OCI-LY1 (cell line): ENCODE data around the gene CCDC74B.

Experiments
- EZH2 ChIP-seq: fragments of 200-600 bp; sonication (generic), shearing (Covaris generic); IDR thresholded peaks from 2 replicates; pipeline ENCODE4 v1.8.0; 2017; ENCODE audit warnings: borderline replicate concordance, mixed run types, mild to moderate bottlenecking, antibody characterized with exemption, low read length, moderate library complexity, mixed read lengths
- TF ChIP-seq, protein P1 (sequence below): fragments of 200-600 bp; sonication (generic), shearing (Covaris generic); IDR thresholded peaks from 2 replicates; pipeline ENCODE4 v1.5.1; 2017; ENCODE audit warnings: mild to moderate bottlenecking, antibody characterized with exemption, low read length, moderate library complexity, mixed read lengths

GRCh38 chr2:130154773-130155765 is 10.2 kb upstream of the CCDC74B start:
- TF ChIP-seq, protein P1, sequence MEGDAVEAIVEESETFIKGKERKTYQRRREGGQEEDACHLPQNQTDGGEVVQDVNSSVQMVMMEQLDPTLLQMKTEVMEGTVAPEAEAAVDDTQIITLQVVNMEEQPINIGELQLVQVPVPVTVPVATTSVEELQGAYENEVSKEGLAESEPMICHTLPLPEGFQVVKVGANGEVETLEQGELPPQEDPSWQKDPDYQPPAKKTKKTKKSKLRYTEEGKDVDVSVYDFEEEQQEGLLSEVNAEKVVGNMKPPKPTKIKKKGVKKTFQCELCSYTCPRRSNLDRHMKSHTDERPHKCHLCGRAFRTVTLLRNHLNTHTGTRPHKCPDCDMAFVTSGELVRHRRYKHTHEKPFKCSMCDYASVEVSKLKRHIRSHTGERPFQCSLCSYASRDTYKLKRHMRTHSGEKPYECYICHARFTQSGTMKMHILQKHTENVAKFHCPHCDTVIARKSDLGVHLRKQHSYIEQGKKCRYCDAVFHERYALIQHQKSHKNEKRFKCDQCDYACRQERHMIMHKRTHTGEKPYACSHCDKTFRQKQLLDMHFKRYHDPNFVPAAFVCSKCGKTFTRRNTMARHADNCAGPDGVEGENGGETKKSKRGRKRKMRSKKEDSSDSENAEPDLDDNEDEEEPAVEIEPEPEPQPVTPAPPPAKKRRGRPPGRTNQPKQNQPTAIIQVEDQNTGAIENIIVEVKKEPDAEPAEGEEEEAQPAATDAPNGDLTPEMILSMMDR = no peak
- no peak for TF ChIP-seq EZH2
